Glutamatergic neuron (in vitro differentiated cells): ENCODE data around the gene POU3F2. TPM values are rescaled to one million over a fixed set of nuclear protein-coding genes. Genes with fewer than 3 reads are reported as not detected.

Source experiments
- DNase-seq: peaks from one replicate; pipeline ENCODE4 v3.0.0; 2022
- H3K27ac Mint-ChIP-seq: one replicate; pipeline ENCODE4 v1.8.0; 2020; ENCODE audit warnings: mild to moderate bottlenecking, mixed read lengths, inconsistent platforms; ENCODE audit not compliant: unreplicated experiment
- H3K27me3 Mint-ChIP-seq: one replicate; pipeline ENCODE4 v1.8.0; 2020; ENCODE audit warnings: mild to moderate bottlenecking, moderate library complexity, mixed read lengths, inconsistent platforms; ENCODE audit not compliant: unreplicated experiment
- H3K36me3 Mint-ChIP-seq: one replicate; pipeline ENCODE4 v1.8.0; 2020; ENCODE audit warnings: mild to moderate bottlenecking, mixed read lengths, inconsistent platforms; ENCODE audit not compliant: unreplicated experiment
- H3K4me1 Mint-ChIP-seq: one replicate; pipeline ENCODE4 v1.8.0; 2020; ENCODE audit warnings: mild to moderate bottlenecking, low read depth, mixed read lengths, inconsistent platforms; ENCODE audit not compliant: unreplicated experiment
- H3K4me3 Mint-ChIP-seq: one replicate; pipeline ENCODE4 v1.8.0; 2020; ENCODE audit warnings: mild to moderate bottlenecking, mixed read lengths, inconsistent platforms; ENCODE audit not compliant: unreplicated experiment
- H3K9me3 Mint-ChIP-seq: one replicate; pipeline ENCODE4 v1.8.0; 2020; ENCODE audit warnings: mild to moderate bottlenecking, moderate library complexity, mixed read lengths, inconsistent platforms; ENCODE audit not compliant: unreplicated experiment
- CTCF ChIP-seq: fragments of 200-600 bp; sonication (generic); IDR thresholded peaks from one replicate; pipeline ENCODE4 v1.5.0; 2021; ENCODE audit not compliant: partially characterized antibody, unreplicated experiment
- total RNA-seq: library from RNA; stranded (reverse); fragmentation: NEBNext Ultra II Directional; extraction: Animal tissue kit (Norgen Biotek cat#: 25700); gene quantifications from one replicate; pipeline ENCODE4 v1.2.1, GENCODE V29; 2021; ENCODE audit not compliant: unreplicated experiment

The POU3F2 gene
- total RNA-seq, 1 donor from 2014 or later: 71.0 TPM

GRCh38 chr6:98877250-98877649, 42.9 kb downstream of the POU3F2 start:
- no peak for TF ChIP-seq CTCF

DNA sequence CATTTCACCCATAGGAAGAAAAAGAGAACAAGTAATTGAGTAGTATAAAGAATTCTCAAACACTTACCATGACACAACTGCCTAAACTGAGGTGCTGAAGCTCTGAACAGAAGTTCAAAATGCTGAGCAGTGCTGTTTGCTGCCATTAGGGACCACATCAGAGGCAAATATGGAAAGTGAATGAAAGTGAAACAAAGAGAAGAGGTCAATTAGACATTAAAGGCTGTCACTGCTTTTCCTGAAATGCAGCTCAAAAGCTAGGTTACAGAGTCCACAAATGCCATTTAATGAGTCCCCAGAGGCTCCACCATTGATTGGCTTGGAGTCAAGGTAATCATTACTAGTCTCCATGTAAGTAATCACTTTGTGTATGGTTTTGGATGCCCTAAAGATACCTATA, 46.1 kb downstream of the POU3F2 start:
- no peak for TF ChIP-seq CTCF
- Mint-ChIP-seq H3K4me3 (peak overlapping the region; percentile 58), H3K4me1 (peaks cover 13% of the 10 kb centered on the region), H3K27me3 (peaks cover 4% of the 10 kb centered on the region), H3K27ac (peak overlapping the region; percentile 80), H3K36me3 (no peaks in the 10 kb centered on the region), H3K9me3 (peaks cover 1% of the 10 kb centered on the region)
- DNase-seq: peak; percentile 61

More at GRCh38 chr6:98877250-98877649, 42.9 kb downstream of the POU3F2 start:
- DNase-seq: no peak
- H3K27ac Mint-ChIP-seq: no peak overlapping the region
- peaks cover 9% of the 10 kb centered on the region for H3K4me1 Mint-ChIP-seq
- no peaks in the 10 kb centered on the region for H3K36me3 Mint-ChIP-seq
- no peak overlapping the region for H3K4me3 Mint-ChIP-seq
- H3K27me3 Mint-ChIP-seq: peaks cover 4% of the 10 kb centered on the region
- H3K9me3 Mint-ChIP-seq: peaks cover 1% of the 10 kb centered on the region

- peaks cover 2% of the 10 kb centered on the region for H3K27me3 Mint-ChIP-seq
- TF ChIP-seq CTCF: no peak
- no peaks in the 10 kb centered on the region for H3K9me3 Mint-ChIP-seq
- no peak for DNase-seq
- no peak overlapping the region for H3K27ac Mint-ChIP-seq
- peaks cover 8% of the 10 kb centered on the region for H3K4me1 Mint-ChIP-seq
- no peak overlapping the region for H3K4me3 Mint-ChIP-seq
- H3K36me3 Mint-ChIP-seq: no peaks in the 10 kb centered on the region
These were observed 51.0 kb downstream of the POU3F2 start for GRCh38 chr6:98885330-98885729.

DNA sequence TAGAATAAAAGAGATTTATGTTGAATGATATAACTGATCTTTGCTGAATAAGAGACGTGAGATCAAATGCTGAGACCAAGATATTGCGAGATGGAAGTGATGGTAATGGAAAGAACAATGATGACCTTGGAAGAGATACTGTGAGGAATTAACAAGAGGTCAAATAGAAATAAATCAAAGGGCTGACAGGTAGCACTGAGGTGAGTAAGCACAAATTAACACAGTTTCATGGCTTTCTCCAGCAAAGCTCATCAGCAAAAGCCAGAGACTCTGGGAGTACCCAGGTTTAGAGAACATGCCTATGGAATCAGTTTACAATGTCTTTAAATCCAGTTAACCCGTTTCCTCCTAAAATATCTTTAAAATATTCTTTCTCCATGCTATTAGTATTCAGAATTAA, 53.3 kb downstream of the POU3F2 start:
- no peak for TF ChIP-seq CTCF
- H3K9me3 Mint-ChIP-seq: no peaks in the 10 kb centered on the region
- H3K36me3 Mint-ChIP-seq: no peaks in the 10 kb centered on the region
- peaks cover 3% of the 10 kb centered on the region for H3K4me1 Mint-ChIP-seq
- no peaks in the 10 kb centered on the region for H3K27me3 Mint-ChIP-seq
- H3K4me3 Mint-ChIP-seq: no peak overlapping the region
- DNase-seq: no peak
- H3K27ac Mint-ChIP-seq: no peak overlapping the region

Other genes starting within 250 kb of the POU3F2 start
- 30.9 TPM for gene FBXL4, start 113.4 kb downstream of the POU3F2 start, total RNA-seq